Smooth muscle cell (in vitro differentiated cells): ENCODE data around the gene MEF2C. TPM values are rescaled to one million over a fixed set of nuclear protein-coding genes. Genes with fewer than 3 reads are reported as not detected.
A peak's percentile ranks its signal among the peaks of the same experiment; 100 is the strongest.

Source experiments
- DNase-seq: peaks from one replicate; lab custom pipeline; 2025; ENCODE audit not compliant: unreplicated experiment; lab: John Stamatoyannopoulos, UW
- H2AFZ ChIP-seq: fragments of 200-600 bp; sonication (generic); 2 replicates; pipeline ENCODE4 v1.6.0; 2016; ENCODE audit warnings: antibody characterized with exemption, low read depth, mild to moderate bottlenecking
- H3F3A ChIP-seq: fragments of 200-600 bp; sonication (generic); 2 replicates; pipeline ENCODE4 v1.6.0; 2017; ENCODE audit warnings: antibody characterized with exemption, low read depth
- H3K27ac ChIP-seq: fragments of 200-600 bp; sonication (generic); 2 replicates; pipeline ENCODE4 v1.5.1; 2016; ENCODE audit warnings: low read depth, mild to moderate bottlenecking
- H3K27me3 ChIP-seq: fragments of 200-600 bp; sonication (generic); 2 replicates; pipeline ENCODE4 v1.6.1; 2016; ENCODE audit warnings: low read depth, mild to moderate bottlenecking
- H3K36me3 ChIP-seq: fragments of 200-600 bp; sonication (generic); 2 replicates; pipeline ENCODE4 v1.5.1; 2016; ENCODE audit warnings: low read depth
- H3K4me1 ChIP-seq: fragments of 200-600 bp; sonication (generic); 2 replicates; pipeline ENCODE4 v1.5.1; 2016; ENCODE audit warnings: low read depth
- H3K4me2 ChIP-seq: fragments of 200-600 bp; sonication (generic); 2 replicates; pipeline ENCODE4 v1.6.0; 2016; ENCODE audit warnings: mild to moderate bottlenecking
- H3K4me3 ChIP-seq: fragments of 200-600 bp; sonication (generic); 2 replicates; pipeline ENCODE4 v1.5.1; 2016; ENCODE audit warnings: mild to moderate bottlenecking
- H3K79me2 ChIP-seq: fragments of 200-600 bp; sonication (generic); 2 replicates; pipeline ENCODE4 v1.6.0; 2016; ENCODE audit warnings: low read depth, mild to moderate bottlenecking
- H3K9ac ChIP-seq: fragments of 200-600 bp; sonication (generic); 2 replicates; pipeline ENCODE4 v1.6.0; 2016; ENCODE audit warnings: low read depth
- H3K9me3 ChIP-seq: fragments of 200-600 bp; sonication (generic); replicated peaks from 2 replicates; pipeline ENCODE4 v1.5.1; 2016; ENCODE audit warnings: low read depth
- H4K20me1 ChIP-seq: fragments of 200-600 bp; sonication (generic); 2 replicates; pipeline ENCODE4 v1.6.0; 2016; ENCODE audit warnings: low read depth
- WGBS: methylation state at CpG from one replicate; pipeline ENCODE4 v1.1.7; 2016; ENCODE audit warnings: low lambda C conversion rate; 5-methylcytosine and 5-hydroxymethylcytosine counted together
- polyA plus RNA-seq: library from polyadenylated mRNA; unstranded; fragments of >200 nt; fragmentation: Nextera tagmentation; extraction: Ambion mirVana; gene quantifications from 2 replicates; pipeline ENCODE4 v1.2.1, GENCODE V29; 2016
- total RNA-seq: library from RNA; depleted of rRNA; stranded (reverse); fragments of >200 nt; gene quantifications from 2 replicates; pipeline ENCODE4 v1.2.3, GENCODE V29; 2014
- TF ChIP-seq, protein P1 (sequence below): fragments of 200-600 bp; sonication (generic); IDR thresholded peaks from 2 replicates; pipeline ENCODE4 v1.5.1; 2017; ENCODE audit warnings: borderline replicate concordance, mild to moderate bottlenecking, antibody characterized with exemption; ENCODE audit not compliant: insufficient read depth, poor library complexity, severe bottlenecking

The MEF2C gene
- total and polyA plus RNA-seq, 2 experiments from 2014 or later = 11.4 to 14.0 TPM

- no peaks in the 10 kb centered on the region for H3K27me3 ChIP-seq
- H3K79me2 ChIP-seq = no peaks in the 10 kb centered on the region
- H3K4me2 ChIP-seq = no peak overlapping the region
- no peak overlapping the region for H2AFZ ChIP-seq
- WGBS = 84% methylated on average over 2 of the region's 2 CpGs
- H3K9me3 ChIP-seq = no peaks in the 10 kb centered on the region
- H3K9ac ChIP-seq = no peak overlapping the region
- no peaks in the 10 kb centered on the region for H3F3A ChIP-seq
- H3K4me3 ChIP-seq = no peak overlapping the region
- no peaks in the 10 kb centered on the region for H4K20me1 ChIP-seq
- no peak for DNase-seq
- H3K27ac ChIP-seq = no peak overlapping the region
- no peaks in the 10 kb centered on the region for H3K36me3 ChIP-seq
- TF ChIP-seq, protein P1, sequence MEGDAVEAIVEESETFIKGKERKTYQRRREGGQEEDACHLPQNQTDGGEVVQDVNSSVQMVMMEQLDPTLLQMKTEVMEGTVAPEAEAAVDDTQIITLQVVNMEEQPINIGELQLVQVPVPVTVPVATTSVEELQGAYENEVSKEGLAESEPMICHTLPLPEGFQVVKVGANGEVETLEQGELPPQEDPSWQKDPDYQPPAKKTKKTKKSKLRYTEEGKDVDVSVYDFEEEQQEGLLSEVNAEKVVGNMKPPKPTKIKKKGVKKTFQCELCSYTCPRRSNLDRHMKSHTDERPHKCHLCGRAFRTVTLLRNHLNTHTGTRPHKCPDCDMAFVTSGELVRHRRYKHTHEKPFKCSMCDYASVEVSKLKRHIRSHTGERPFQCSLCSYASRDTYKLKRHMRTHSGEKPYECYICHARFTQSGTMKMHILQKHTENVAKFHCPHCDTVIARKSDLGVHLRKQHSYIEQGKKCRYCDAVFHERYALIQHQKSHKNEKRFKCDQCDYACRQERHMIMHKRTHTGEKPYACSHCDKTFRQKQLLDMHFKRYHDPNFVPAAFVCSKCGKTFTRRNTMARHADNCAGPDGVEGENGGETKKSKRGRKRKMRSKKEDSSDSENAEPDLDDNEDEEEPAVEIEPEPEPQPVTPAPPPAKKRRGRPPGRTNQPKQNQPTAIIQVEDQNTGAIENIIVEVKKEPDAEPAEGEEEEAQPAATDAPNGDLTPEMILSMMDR = no peak
- no peaks in the 10 kb centered on the region for H3K4me1 ChIP-seq
These were observed 90.7 kb downstream of the MEF2C start for GRCh38 chr5:88792144-88792840.

DNA sequence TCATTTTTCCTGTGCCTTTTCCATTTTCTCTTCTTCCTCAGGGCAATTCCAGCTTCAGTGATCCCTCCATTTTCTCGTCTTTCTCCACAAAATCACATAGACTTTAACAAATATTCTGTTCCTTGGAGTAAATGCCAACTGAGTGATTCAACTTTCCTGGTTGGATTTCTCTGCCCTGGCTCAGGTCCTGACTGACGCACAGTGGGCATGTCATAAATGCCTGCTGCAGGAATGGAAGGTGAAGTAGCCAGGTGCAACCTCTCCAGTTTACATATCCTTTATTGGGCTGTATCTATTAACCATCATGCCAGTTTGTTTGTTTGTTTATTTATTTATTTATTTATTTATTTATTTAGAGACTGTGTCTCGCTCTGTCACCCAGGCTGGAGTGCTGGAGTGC is 95.1 kb downstream of the MEF2C start:
- H4K20me1 ChIP-seq = no peaks in the 10 kb centered on the region
- H3K4me1 ChIP-seq = peaks cover 24% of the 10 kb centered on the region
- H2AFZ ChIP-seq = no peak overlapping the region
- no peak overlapping the region for H3K4me2 ChIP-seq
- TF ChIP-seq, protein P1 = no peak
- H3K27me3 ChIP-seq = no peaks in the 10 kb centered on the region
- H3K79me2 ChIP-seq = no peaks in the 10 kb centered on the region
- H3K36me3 ChIP-seq = no peaks in the 10 kb centered on the region
- 81% methylated on average over 3 of the region's 3 CpGs for WGBS
- no peak overlapping the region for H3K4me3 ChIP-seq
- H3K9me3 ChIP-seq = no peaks in the 10 kb centered on the region
- DNase-seq = no peak
- H3K27ac ChIP-seq = peak overlapping the region; percentile 99
- H3K9ac ChIP-seq = no peak overlapping the region
- H3F3A ChIP-seq = peaks cover 3% of the 10 kb centered on the region

DNA sequence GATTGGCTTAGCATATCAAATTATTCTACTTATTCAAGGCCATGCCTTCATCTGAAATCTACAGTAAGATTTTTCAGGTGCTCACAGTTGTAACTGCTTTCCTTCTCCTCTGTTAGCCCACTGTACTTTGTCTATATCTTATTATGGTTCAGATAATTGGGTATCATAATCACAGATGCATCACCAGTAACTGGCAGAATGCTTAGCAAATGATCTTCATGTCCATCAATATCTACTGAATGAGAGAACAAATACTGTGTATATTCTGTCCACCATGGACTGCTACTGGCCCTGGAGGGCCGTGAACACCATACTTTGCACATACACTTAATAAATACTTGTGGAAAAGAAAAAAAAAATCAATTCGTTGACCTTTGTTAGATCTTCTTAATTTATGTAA is 96.2 kb downstream of the MEF2C start:
- Histone ChIP-seq H3K4me2 (peak overlapping the region; percentile 82), H4K20me1 (no peaks in the 10 kb centered on the region), H3K27me3 (no peaks in the 10 kb centered on the region), H3K9ac (peak overlapping the region; percentile 94), H3K4me3 (no peak overlapping the region), H3K36me3 (no peaks in the 10 kb centered on the region), H3K4me1 (peaks cover 24% of the 10 kb centered on the region), H3F3A (peaks cover 3% of the 10 kb centered on the region), H2AFZ (no peak overlapping the region), H3K9me3 (no peaks in the 10 kb centered on the region), H3K79me2 (no peaks in the 10 kb centered on the region), H3K27ac (peak overlapping the region; percentile 99)
- TF ChIP-seq, protein P1 = no peak
- DNase-seq = no peak
- 86% methylated on average over 2 of the region's 2 CpGs for WGBS
